CD14-positive monocyte (primary cell): ENCODE data around the gene MAPK4. TPM values are rescaled to one million over a fixed set of nuclear protein-coding genes. Genes with fewer than 3 reads are reported as not detected.

ENCODE experiments used
- DNase-seq, 3 donors: peaks; one replicate each; pipeline ENCODE4 v3.0.0-alpha.2; 2011 to 2022
- H2AFZ ChIP-seq: 2 replicates; pipeline ENCODE4 v1.6.0; 2012; ENCODE audit warnings: mild to moderate bottlenecking, low read depth, low read length, inconsistent platforms; ENCODE audit not compliant: insufficient read depth, poor library complexity, severe bottlenecking
- H3K27ac ChIP-seq, 2 donors: 1 replicate in 1 of 2; 2 replicates in 1 of 2; pipeline ENCODE4 v1.5.1; 2012 to 2013; ENCODE audit warnings: low read length in 2 of 2, control low read depth in 1 of 2, inconsistent platforms in 1 of 2, low read depth in 1 of 2, mild to moderate bottlenecking in 1 of 2
- H3K27me3 ChIP-seq, 2 donors: one replicate each; pipeline versions ENCODE4 v1.6.0 to v1.6.1; 2011 to 2013; ENCODE audit warnings: low read length in 2 of 2; ENCODE audit not compliant: control insufficient read depth in 2 of 2, insufficient read depth in 2 of 2
- H3K36me3 ChIP-seq, 2 donors: replicated peaks in 1 of 2; 1 replicate in 1 of 2; 2 replicates in 1 of 2; pipeline versions ENCODE4 v1.5.1 to v1.6.1; 2012 to 2013; ENCODE audit warnings: low read length in 2 of 2, control low read depth in 1 of 2, inconsistent platforms in 1 of 2, mild to moderate bottlenecking in 1 of 2; ENCODE audit not compliant: insufficient read depth in 2 of 2, control insufficient read depth in 1 of 2
- H3K4me1 ChIP-seq, 2 donors: 1 replicate in 1 of 2; 2 replicates in 1 of 2; pipeline versions ENCODE4 v1.5.1 to v1.6.1; 2012 to 2013; ENCODE audit warnings: low read length in 2 of 2, control low read depth in 1 of 2, inconsistent platforms in 1 of 2, mild to moderate bottlenecking in 1 of 2, moderate library complexity in 1 of 2; ENCODE audit not compliant: insufficient read depth in 2 of 2, control insufficient read depth in 1 of 2
- H3K4me2 ChIP-seq: replicated peaks from 2 replicates; pipeline ENCODE3; 2012; ENCODE audit warnings: low read length, moderate library complexity, mild to moderate bottlenecking; ENCODE audit not compliant: poor library complexity, severe bottlenecking; ENCODE audit errors: extremely low read depth
- H3K4me3 ChIP-seq, 3 experiments: fragments of 200-600 bp in 1 of 3; sonication (generic) in 1 of 3; replicated peaks in 1 of 3; 1 replicate in 2 of 3; 2 replicates in 1 of 3; pipeline ENCODE4 v1.5.1; 2011 to 2013; ENCODE audit warnings: low read length in 3 of 3, mild to moderate bottlenecking in 3 of 3, control low read depth in 2 of 3, low read depth in 2 of 3, inconsistent platforms in 1 of 3, moderate library complexity in 1 of 3
- H3K79me2 ChIP-seq: 2 replicates; pipeline ENCODE4 v1.6.0; 2012; ENCODE audit warnings: mild to moderate bottlenecking, control low read depth, inconsistent platforms, low read length, moderate library complexity; ENCODE audit not compliant: insufficient read depth
- H3K9ac ChIP-seq: 2 replicates; pipeline ENCODE4 v1.6.0; 2017; ENCODE audit warnings: low read length, mild to moderate bottlenecking; ENCODE audit not compliant: insufficient read depth, poor library complexity, severe bottlenecking
- H3K9me3 ChIP-seq, 2 donors: replicated peaks in 1 of 2; 1 replicate in 1 of 2; 2 replicates in 1 of 2; pipeline versions ENCODE4 v1.5.1 to v1.6.1; 2012 to 2013; ENCODE audit warnings: low read length in 2 of 2, control low read depth in 1 of 2; ENCODE audit not compliant: control insufficient read depth in 1 of 2, insufficient read depth in 1 of 2
- H4K20me1 ChIP-seq: 2 replicates; pipeline ENCODE4 v1.6.0; 2012; ENCODE audit warnings: mild to moderate bottlenecking, low read length, control low read depth, moderate library complexity; ENCODE audit not compliant: insufficient read depth
- H3K27ac Mint-ChIP-seq, 7 donors: one replicate each; pipeline ENCODE4 v1.8.0; 2020; ENCODE audit warnings: mild to moderate bottlenecking in 7 of 7, mixed read lengths in 7 of 7, moderate library complexity in 6 of 7, inconsistent platforms in 2 of 7
- H3K27me3 Mint-ChIP-seq, 3 donors: one replicate each; pipeline ENCODE4 v1.8.0; 2021 to 2022; ENCODE audit warnings: low read depth in 3 of 3, mild to moderate bottlenecking in 3 of 3, mixed read lengths in 3 of 3, moderate library complexity in 3 of 3, inconsistent platforms in 1 of 3
- H3K36me3 Mint-ChIP-seq, 2 donors: one replicate each; pipeline ENCODE4 v1.8.0; 2020; ENCODE audit warnings: mixed read lengths in 2 of 2, inconsistent platforms in 1 of 2, mild to moderate bottlenecking in 1 of 2
- H3K4me1 Mint-ChIP-seq: one replicate; pipeline ENCODE4 v1.8.0; 2020; ENCODE audit warnings: mild to moderate bottlenecking, mixed read lengths
- H3K4me3 Mint-ChIP-seq, 2 donors: one replicate each; pipeline ENCODE4 v1.8.0; 2020; ENCODE audit warnings: mild to moderate bottlenecking in 2 of 2, mixed read lengths in 2 of 2, moderate library complexity in 1 of 2
- H3K9me3 Mint-ChIP-seq, 7 donors: one replicate each; pipeline ENCODE4 v1.8.0; 2020 to 2022; ENCODE audit warnings: mixed read lengths in 7 of 7, mild to moderate bottlenecking in 6 of 7, moderate library complexity in 6 of 7, inconsistent platforms in 2 of 7
- WGBS: methylation state at CpG from one replicate; pipeline ENCODE4 v1.1.5; 2013; ENCODE audit warnings: missing lambda C conversion rate; ENCODE audit not compliant: insufficient coverage; 5-methylcytosine and 5-hydroxymethylcytosine counted together
- intact Hi-C, 2 donors: fragments of 100-400 bp; cut with micrococcal nuclease; formaldehyde crosslinking; loops; one replicate each; pipeline versions ENCODE4 v1.15.0 to v1.15.1; 2023
- polyA plus RNA-seq, 3 donors: library from polyadenylated mRNA; depleted of rRNA in 1 of 3; unstranded in 2 of 3; stranded (reverse) in 1 of 3; fragments of 300-500 nt in 2 of 3; fragments of >200 nt in 1 of 3; fragmentation: Illumina TruSeq in 2 of 3; gene quantifications; 1 replicate in 2 of 3; 2 replicates in 1 of 3; pipeline ENCODE4 v1.2.3, GENCODE V29; 2012 to 2021
- TF ChIP-seq, protein P1 (sequence below): fragments of 200-600 bp; IDR thresholded peaks from one replicate; pipeline ENCODE4 v1.8.0; 2022; ENCODE audit warnings: antibody characterized with exemption, mild to moderate bottlenecking

The MAPK4 gene
- polyA plus RNA-seq, 3 donors, result not detected

DNA sequence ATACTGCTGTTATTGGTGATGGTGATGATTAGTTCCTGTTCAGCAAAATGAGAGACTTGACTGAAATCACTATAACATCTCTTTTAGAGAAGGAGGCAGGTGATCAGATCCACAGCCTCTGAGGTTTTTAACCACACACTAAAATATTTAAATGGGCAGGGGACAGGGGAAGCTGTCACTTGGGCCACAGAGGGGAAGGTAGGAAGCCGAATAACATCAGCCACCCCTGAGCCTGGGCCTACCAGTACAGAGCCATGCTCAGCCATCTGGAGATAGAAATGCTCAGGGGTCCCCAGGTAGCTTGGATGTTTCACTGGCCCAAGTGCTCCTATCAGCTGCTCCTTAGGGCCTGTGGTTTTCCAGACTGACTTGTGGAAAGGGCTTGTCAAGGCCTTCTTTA is 137.6 kb downstream of the MAPK4 start:
- H3K4me3 ChIP-seq, result no peak overlapping the region
- no peaks in the 10 kb centered on the region for H3K27me3 ChIP-seq
- H3K36me3 Mint-ChIP-seq, result no peaks in the 10 kb centered on the region
- H2AFZ ChIP-seq, result no peak overlapping the region
- no peaks in the 10 kb centered on the region for H3K36me3 ChIP-seq
- no peak overlapping the region for H3K9ac ChIP-seq
- no peaks in the 10 kb centered on the region for H4K20me1 ChIP-seq
- no peaks in the 10 kb centered on the region for H3K4me1 Mint-ChIP-seq
- H3K9me3 Mint-ChIP-seq, result peaks cover 0 to 2% (median 0%) of the 10 kb centered on the region in 7 donors
- WGBS, result 100% methylated on average over 1 of the region's 1 CpG
- H3K27ac ChIP-seq, result no peak overlapping the region
- no peaks in the 10 kb centered on the region for H3K79me2 ChIP-seq
- DNase-seq, result no peak
- H3K4me2 ChIP-seq, result no peak overlapping the region
- H3K4me3 Mint-ChIP-seq, result no peak overlapping the region
- peaks cover 2 to 8% (median 4%) of the 10 kb centered on the region in 3 donors for H3K27me3 Mint-ChIP-seq
- H3K9me3 ChIP-seq, result no peaks in the 10 kb centered on the region
- intact Hi-C loops, result no loop called here
- H3K4me1 ChIP-seq, result no peaks in the 10 kb centered on the region
- TF ChIP-seq, protein P1, sequence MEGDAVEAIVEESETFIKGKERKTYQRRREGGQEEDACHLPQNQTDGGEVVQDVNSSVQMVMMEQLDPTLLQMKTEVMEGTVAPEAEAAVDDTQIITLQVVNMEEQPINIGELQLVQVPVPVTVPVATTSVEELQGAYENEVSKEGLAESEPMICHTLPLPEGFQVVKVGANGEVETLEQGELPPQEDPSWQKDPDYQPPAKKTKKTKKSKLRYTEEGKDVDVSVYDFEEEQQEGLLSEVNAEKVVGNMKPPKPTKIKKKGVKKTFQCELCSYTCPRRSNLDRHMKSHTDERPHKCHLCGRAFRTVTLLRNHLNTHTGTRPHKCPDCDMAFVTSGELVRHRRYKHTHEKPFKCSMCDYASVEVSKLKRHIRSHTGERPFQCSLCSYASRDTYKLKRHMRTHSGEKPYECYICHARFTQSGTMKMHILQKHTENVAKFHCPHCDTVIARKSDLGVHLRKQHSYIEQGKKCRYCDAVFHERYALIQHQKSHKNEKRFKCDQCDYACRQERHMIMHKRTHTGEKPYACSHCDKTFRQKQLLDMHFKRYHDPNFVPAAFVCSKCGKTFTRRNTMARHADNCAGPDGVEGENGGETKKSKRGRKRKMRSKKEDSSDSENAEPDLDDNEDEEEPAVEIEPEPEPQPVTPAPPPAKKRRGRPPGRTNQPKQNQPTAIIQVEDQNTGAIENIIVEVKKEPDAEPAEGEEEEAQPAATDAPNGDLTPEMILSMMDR, result no peak
- H3K27ac Mint-ChIP-seq, result no peak overlapping the region

DNA sequence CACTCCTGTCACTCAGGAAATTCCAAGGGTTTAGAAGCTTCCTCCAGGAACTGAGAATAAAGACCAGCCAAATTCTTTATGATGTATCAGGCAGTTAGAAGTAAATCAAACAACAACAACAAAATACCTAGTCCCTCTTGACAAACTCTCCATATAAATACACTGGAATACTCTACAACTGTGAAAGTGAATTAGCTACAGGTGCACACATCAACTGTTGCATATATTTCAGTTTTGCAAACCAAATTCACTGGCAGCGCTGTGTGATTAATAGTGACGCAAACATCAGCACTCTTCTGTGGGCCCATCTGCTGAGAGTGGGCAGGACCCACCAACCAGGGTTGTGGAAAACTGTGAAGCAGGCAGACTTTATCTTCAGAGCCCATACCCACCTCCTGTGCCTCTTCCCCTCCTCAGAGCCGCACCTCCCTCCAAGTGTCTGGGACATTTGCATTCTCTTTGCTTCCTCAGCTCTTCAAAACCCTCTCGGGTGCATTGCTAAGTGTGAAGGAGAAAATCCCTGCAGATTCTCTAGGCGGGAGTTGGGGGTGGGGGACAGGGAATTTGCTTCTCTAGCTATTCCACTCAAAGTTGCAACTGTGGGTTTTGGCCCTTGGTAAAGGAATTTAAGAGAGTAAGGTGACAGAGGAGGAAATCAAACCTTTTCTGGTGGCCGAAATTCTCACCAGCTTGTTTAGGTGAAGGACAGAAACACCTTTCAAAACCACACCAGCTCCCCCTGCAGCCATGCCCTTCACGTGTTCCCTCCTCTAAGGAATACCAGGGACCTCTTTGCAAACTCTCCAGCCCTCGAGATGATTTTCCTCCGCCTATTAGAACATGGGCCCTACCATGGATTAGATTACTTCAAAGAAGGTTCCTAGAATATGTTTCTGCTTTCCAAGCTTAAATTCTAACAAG is 140.6 kb downstream of the MAPK4 start:
- Histone ChIP-seq H4K20me1 (no peaks in the 10 kb centered on the region), H3K27ac (no peak overlapping the region), H3K9ac (no peak overlapping the region), H3K27me3 (no peaks in the 10 kb centered on the region), H3K4me2 (no peak overlapping the region), H2AFZ (no peak overlapping the region), H3K79me2 (no peaks in the 10 kb centered on the region), H3K4me3 (no peak overlapping the region), H3K4me1 (no peaks in the 10 kb centered on the region), H3K36me3 (no peaks in the 10 kb centered on the region), H3K9me3 (no peaks in the 10 kb centered on the region)
- no peak overlapping the region for H3K27ac Mint-ChIP-seq
- H3K4me3 Mint-ChIP-seq, result no peak overlapping the region
- intact Hi-C loops, result no loop called here
- TF ChIP-seq, protein P1, result no peak
- DNase-seq, result no peak
- no peaks in the 10 kb centered on the region for H3K36me3 Mint-ChIP-seq
- WGBS, result 89% methylated on average over 3 of the region's 9 CpGs
- peaks cover 0 to 2% (median 0%) of the 10 kb centered on the region in 7 donors for H3K9me3 Mint-ChIP-seq
- peaks cover 2 to 8% (median 6%) of the 10 kb centered on the region in 3 donors for H3K27me3 Mint-ChIP-seq
- no peaks in the 10 kb centered on the region for H3K4me1 Mint-ChIP-seq
